ENCODE results near the gene CMTR1.

CMTR1 gene

GRCh38 chr6:37514321-37514771 is 81.3 kb downstream of the CMTR1 start:
- peak; percentile 50 for DNase-seq (ENCODE audit: low spot score)

GRCh38 chr6:37514837-37515236 is 81.8 kb downstream of the CMTR1 start:
- DNase-seq (ENCODE audit: low spot score): no peak

GRCh38 chr6:37515712-37516075 is 82.7 kb downstream of the CMTR1 start:
- DNase-seq (ENCODE audit: low spot score): no peak

GRCh38 chr6:37516076-37516919 is 83.3 kb downstream of the CMTR1 start:
- peak; percentile 73 for DNase-seq (ENCODE audit: low spot score)

- no peak for DNase-seq (ENCODE audit: low spot score)
Measured at GRCh38 chr6:37516920-37517405, 83.9 kb downstream of the CMTR1 start.

- DNase-seq (ENCODE audit: low spot score): no peak
Measured at GRCh38 chr6:37517411-37517812, 84.4 kb downstream of the CMTR1 start.

- DNase-seq (ENCODE audit: low spot score): no peak
Measured at GRCh38 chr6:37518116-37518515, 85.1 kb downstream of the CMTR1 start.

GRCh38 chr6:37519461-37519860 is 86.4 kb downstream of the CMTR1 start:
- DNase-seq (ENCODE audit: low spot score): no peak

- DNase-seq (ENCODE audit: low spot score): no peak
Measured at GRCh38 chr6:37520926-37521325, 87.9 kb downstream of the CMTR1 start.

- DNase-seq (ENCODE audit: low spot score): no peak
Measured at GRCh38 chr6:37521674-37522073, 88.7 kb downstream of the CMTR1 start.

- DNase-seq (ENCODE audit: low spot score): no peak
Measured at GRCh38 chr6:37522836-37523235, 89.8 kb downstream of the CMTR1 start.

- no peak for DNase-seq (ENCODE audit: low spot score)
Measured at GRCh38 chr6:37523412-37523811, 90.4 kb downstream of the CMTR1 start.

GRCh38 chr6:37524025-37524969 is 91.3 kb downstream of the CMTR1 start:
- DNase-seq (ENCODE audit: low spot score): no peak

GRCh38 chr6:37524970-37525318 is 91.9 kb downstream of the CMTR1 start:
- no peak for DNase-seq (ENCODE audit: low spot score)

- peak; percentile 71 for DNase-seq (ENCODE audit: low spot score)
Measured at GRCh38 chr6:37525460-37526357, 92.7 kb downstream of the CMTR1 start.

GRCh38 chr6:37528541-37528940 is 95.5 kb downstream of the CMTR1 start:
- no peak for DNase-seq (ENCODE audit: low spot score)

GRCh38 chr6:37530297-37530696 is 97.3 kb downstream of the CMTR1 start:
- no peak for DNase-seq (ENCODE audit: low spot score)

GRCh38 chr6:37531026-37531425 is 98.0 kb downstream of the CMTR1 start:
- no peak for DNase-seq (ENCODE audit: low spot score)
